GM10266 (cell line): ENCODE results near the gene C4BPA.

Source experiments
- DNase-seq: peaks from one replicate; pipeline ENCODE4 v3.0.0; 2012; ENCODE audit errors: extremely low spot score
- TF ChIP-seq, protein P1 (sequence below): IDR thresholded peaks from 2 replicates; pipeline ENCODE4 v1.5.1; 2012; ENCODE audit warnings: mild to moderate bottlenecking, low read depth; ENCODE audit not compliant: control insufficient read depth, insufficient read depth; ENCODE audit errors: missing control alignments

C4BPA gene

DNA sequence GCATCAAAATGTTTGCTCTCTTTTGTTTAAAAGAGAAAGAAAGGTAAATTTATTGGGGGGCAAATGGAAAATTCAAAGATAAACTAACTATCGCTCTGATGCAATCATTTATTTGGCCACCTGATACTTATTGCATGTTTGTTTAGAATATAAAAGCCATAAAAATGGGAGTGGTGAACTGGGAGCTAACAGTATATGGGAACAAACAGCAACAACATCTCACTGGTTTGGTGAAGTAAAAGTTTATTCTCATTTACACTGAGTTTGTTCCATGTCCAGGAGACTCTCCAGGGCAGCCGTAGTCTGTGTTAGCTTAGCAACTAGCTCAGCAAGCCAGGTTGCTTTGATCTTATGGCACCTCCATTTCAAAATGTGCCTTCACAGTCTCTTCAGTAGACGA is 20.4 kb downstream of the C4BPA start:
- DNase-seq, result no peak

DNA sequence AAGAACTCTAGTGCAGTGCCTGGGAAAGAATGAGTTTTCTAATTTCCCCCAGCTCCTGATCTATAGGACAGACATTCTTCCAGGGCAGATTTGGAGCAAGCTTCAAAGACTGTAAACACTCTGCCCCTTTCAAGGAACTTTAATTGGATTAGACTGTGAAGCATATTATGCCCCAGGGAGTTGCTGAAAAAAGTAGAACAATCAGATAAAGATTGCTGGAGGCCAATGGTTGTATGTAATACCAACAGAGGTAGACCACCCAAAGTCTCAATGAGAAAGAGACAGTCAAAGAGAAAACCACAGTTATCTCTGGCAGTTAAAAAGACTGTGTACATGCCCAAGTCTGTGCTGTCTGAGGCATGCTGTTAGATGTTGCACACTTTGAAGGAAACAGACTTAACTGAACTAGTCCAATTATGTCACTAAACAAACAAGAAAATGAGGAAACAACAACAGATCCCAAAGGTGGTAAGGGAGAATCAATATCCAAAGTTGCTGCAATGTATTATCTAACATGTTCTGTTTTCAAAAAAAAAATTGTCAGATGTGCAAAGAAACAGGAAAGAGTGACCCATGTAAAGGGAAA is 24.4 kb downstream of the C4BPA start:
- TF ChIP-seq, protein P1, sequence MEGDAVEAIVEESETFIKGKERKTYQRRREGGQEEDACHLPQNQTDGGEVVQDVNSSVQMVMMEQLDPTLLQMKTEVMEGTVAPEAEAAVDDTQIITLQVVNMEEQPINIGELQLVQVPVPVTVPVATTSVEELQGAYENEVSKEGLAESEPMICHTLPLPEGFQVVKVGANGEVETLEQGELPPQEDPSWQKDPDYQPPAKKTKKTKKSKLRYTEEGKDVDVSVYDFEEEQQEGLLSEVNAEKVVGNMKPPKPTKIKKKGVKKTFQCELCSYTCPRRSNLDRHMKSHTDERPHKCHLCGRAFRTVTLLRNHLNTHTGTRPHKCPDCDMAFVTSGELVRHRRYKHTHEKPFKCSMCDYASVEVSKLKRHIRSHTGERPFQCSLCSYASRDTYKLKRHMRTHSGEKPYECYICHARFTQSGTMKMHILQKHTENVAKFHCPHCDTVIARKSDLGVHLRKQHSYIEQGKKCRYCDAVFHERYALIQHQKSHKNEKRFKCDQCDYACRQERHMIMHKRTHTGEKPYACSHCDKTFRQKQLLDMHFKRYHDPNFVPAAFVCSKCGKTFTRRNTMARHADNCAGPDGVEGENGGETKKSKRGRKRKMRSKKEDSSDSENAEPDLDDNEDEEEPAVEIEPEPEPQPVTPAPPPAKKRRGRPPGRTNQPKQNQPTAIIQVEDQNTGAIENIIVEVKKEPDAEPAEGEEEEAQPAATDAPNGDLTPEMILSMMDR, result no peak
- no peak for DNase-seq

More for the DNA sequence above, 20.4 kb downstream of the C4BPA start:
- TF ChIP-seq, protein P1, result no peak

DNA sequence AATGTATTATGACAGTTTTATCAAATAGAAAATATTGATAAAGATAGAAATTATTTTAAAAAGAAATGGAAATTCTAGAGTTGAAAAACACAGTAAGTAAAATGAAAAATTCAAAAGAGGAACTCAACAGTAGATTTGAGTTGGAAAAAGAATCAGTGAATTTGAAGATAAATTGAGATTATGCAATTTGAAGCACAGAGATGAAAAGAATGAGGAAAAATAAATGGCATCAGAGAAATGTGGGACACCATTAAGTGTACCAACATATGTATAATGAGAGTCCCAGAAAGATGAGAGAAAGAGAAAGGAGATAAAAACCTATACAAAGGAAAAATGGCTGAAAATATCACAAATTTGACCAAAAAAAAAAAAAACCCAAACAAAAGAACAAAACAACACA is 25.0 kb downstream of the C4BPA start:
- TF ChIP-seq, protein P1, result no peak
- no peak for DNase-seq

DNA sequence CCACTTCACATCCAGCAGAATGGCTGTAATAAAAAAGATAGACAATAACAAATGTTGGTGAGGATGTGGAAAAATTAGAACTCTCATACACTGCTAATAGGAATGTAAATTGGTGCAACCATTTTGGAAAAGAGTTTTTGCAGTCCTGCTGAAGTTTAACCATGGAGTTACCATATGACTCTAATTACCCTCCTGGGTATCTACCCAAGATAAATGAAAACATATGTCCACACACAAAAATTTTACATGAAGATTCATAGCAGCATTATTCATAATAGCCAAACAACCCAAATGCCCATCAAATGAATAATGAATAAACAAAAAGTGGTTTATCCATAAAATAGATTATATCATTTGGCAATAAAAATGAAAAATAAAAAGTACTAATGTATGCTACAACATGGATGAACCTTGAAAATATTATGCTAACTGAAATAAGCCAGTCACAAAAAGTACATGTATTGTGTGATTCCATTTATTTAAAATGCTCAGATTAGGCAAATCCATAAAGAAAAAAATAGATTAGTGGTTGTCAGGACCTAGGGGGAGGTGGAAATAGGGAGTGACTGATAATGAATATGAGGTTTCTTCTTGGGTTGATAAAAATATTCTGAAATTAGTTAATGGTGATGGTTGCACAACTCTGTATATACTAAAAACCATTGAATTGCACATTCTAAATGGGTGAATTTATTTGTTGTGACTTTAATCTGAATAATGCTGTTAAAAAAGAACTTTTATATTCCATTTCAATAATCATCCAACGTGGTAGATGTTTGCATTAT is 26.4 kb downstream of the C4BPA start:
- no peak for DNase-seq
- TF ChIP-seq, protein P1, result no peak

DNA sequence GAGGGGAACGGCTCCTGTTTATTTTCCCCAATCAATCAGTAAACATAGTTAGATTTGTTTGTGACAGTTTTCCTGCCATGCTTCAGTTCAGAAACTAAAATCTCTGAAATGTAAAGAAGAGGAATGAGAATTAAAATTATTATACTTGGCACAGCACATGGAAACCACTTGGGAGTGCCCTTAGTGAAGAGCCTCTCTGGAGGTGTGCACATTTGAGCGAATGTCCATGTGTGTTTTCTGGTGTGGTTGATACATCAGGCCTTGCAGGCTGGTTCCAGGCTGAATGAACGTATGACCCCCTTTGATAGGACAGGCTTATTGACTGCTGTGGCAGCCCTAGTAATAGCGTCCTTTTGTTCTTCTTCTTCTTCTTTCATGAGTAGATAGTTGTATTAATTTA is 27.1 kb downstream of the C4BPA start:
- DNase-seq, result no peak
- TF ChIP-seq, protein P1, result no peak

DNA sequence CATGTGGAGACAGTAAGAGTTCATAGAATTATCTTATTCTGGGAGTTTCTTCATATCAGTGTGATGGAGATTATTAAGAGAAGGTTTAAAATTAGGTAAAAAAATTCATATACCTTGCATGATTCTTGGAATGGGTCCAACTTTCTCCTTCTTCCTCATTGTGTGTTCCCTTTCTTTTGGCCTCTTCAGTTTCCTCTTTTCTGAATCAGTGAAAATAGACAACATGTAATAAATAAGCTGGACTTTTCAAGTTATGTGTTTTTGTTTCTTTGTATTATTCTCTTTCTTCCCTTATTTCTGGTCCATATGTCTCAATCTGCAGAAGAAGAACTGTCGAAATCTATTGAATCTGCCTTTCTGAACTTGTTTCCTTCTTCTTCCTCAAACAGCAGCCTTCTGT is 30.5 kb downstream of the C4BPA start:
- TF ChIP-seq, protein P1, result no peak
- no peak for DNase-seq

DNA sequence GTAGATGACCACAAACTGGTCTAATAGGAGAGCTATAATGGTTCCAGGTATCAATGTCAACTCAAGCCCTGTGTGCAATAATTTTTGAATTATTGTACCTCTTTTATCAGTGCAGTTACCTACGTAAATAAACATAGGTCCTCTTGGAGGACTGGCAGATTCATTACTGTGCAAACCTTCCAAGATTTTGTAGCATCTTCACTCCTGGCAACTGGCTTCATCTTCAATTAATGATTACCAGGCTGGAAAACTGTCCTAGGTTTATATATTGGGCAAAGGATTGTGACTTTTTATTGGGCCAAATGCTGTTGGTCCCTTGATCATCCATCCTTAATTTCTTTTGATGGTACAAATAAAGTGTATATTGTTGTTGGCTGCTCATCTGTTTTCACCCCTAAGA is 35.6 kb downstream of the C4BPA start:
- no peak for DNase-seq
- TF ChIP-seq, protein P1, result no peak
